Glutamatergic neuron (in vitro differentiated cells): ENCODE results near the gene CAPN1. TPM values are rescaled to one million over a fixed set of nuclear protein-coding genes. Genes with fewer than 3 reads are reported as not detected.

ENCODE experiments used
- DNase-seq: peaks from one replicate; pipeline ENCODE4 v3.0.0; 2022
- H3K27ac Mint-ChIP-seq: one replicate; pipeline ENCODE4 v1.8.0; 2020; ENCODE audit warnings: mild to moderate bottlenecking, mixed read lengths, inconsistent platforms; ENCODE audit not compliant: unreplicated experiment
- H3K27me3 Mint-ChIP-seq: one replicate; pipeline ENCODE4 v1.8.0; 2020; ENCODE audit warnings: mild to moderate bottlenecking, moderate library complexity, mixed read lengths, inconsistent platforms; ENCODE audit not compliant: unreplicated experiment
- H3K36me3 Mint-ChIP-seq: one replicate; pipeline ENCODE4 v1.8.0; 2020; ENCODE audit warnings: mild to moderate bottlenecking, mixed read lengths, inconsistent platforms; ENCODE audit not compliant: unreplicated experiment
- H3K4me1 Mint-ChIP-seq: one replicate; pipeline ENCODE4 v1.8.0; 2020; ENCODE audit warnings: mild to moderate bottlenecking, low read depth, mixed read lengths, inconsistent platforms; ENCODE audit not compliant: unreplicated experiment
- H3K4me3 Mint-ChIP-seq: one replicate; pipeline ENCODE4 v1.8.0; 2020; ENCODE audit warnings: mild to moderate bottlenecking, mixed read lengths, inconsistent platforms; ENCODE audit not compliant: unreplicated experiment
- H3K9me3 Mint-ChIP-seq: one replicate; pipeline ENCODE4 v1.8.0; 2020; ENCODE audit warnings: mild to moderate bottlenecking, moderate library complexity, mixed read lengths, inconsistent platforms; ENCODE audit not compliant: unreplicated experiment
- total RNA-seq: library from RNA; stranded (reverse); fragmentation: NEBNext Ultra II Directional; extraction: Animal tissue kit (Norgen Biotek cat#: 25700); gene quantifications from one replicate; pipeline ENCODE4 v1.2.1, GENCODE V29; 2021; ENCODE audit not compliant: unreplicated experiment
- TF ChIP-seq, protein P1 (sequence below): fragments of 200-600 bp; sonication (generic); IDR thresholded peaks from one replicate; pipeline ENCODE4 v1.5.0; 2021; ENCODE audit not compliant: partially characterized antibody, unreplicated experiment

CAPN1 gene
- total RNA-seq, 1 donor from 2014 or later = 234 TPM

DNA sequence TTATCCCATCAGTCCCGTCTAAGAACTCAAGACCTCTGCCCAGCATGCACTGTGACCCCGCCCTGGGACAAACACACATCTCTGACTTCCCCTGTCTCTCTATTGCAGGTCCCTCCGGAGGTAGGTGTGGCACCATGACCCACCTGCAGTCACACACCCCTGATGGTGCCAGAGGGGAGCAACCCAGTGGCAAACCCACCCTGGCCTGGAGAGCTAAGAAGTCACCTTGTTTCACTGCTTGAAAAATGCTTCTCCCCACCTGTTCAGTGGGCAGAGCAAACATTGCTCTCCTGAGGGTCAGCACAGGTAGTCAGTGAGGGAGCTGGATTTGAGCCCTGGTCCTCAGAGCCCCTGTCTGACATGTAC is 23.9 kb downstream of the CAPN1 start:
- H3K4me1 Mint-ChIP-seq = peaks cover 2% of the 10 kb centered on the region
- no peaks in the 10 kb centered on the region for H3K36me3 Mint-ChIP-seq
- peaks cover 4% of the 10 kb centered on the region for H3K9me3 Mint-ChIP-seq
- peaks cover 3% of the 10 kb centered on the region for H3K27me3 Mint-ChIP-seq
- H3K27ac Mint-ChIP-seq = no peak overlapping the region
- no peak for DNase-seq
- H3K4me3 Mint-ChIP-seq = no peak overlapping the region
- TF ChIP-seq, protein P1, sequence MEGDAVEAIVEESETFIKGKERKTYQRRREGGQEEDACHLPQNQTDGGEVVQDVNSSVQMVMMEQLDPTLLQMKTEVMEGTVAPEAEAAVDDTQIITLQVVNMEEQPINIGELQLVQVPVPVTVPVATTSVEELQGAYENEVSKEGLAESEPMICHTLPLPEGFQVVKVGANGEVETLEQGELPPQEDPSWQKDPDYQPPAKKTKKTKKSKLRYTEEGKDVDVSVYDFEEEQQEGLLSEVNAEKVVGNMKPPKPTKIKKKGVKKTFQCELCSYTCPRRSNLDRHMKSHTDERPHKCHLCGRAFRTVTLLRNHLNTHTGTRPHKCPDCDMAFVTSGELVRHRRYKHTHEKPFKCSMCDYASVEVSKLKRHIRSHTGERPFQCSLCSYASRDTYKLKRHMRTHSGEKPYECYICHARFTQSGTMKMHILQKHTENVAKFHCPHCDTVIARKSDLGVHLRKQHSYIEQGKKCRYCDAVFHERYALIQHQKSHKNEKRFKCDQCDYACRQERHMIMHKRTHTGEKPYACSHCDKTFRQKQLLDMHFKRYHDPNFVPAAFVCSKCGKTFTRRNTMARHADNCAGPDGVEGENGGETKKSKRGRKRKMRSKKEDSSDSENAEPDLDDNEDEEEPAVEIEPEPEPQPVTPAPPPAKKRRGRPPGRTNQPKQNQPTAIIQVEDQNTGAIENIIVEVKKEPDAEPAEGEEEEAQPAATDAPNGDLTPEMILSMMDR = no peak

GRCh38 chr11:65206441-65206841 is 24.7 kb downstream of the CAPN1 start:
- Mint-ChIP-seq H3K27ac (no peak overlapping the region), H3K9me3 (peaks cover 4% of the 10 kb centered on the region), H3K27me3 (peaks cover 3% of the 10 kb centered on the region), H3K36me3 (no peaks in the 10 kb centered on the region), H3K4me1 (peaks cover 2% of the 10 kb centered on the region), H3K4me3 (no peak overlapping the region)
- no peak for DNase-seq
- TF ChIP-seq, protein P1 = no peak

DNA sequence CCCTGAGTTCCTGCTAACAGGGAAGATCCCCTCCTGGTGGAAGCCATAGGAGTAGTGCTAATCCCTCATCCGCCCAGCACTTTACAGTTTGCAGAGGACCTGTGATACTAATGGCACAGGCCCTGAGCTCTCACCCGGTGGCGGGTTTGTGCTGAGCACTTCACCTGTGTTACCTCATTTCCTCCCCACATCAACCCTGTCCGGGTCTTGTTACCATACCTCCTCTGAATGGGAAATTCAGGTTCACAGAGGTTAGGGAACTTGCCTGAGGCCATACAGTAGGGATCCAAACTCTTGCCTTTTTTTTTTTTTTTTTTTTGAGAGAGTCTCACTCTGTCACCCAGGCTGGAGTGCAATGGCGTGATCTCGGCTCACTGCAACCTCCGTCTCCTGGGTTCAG is 25.2 kb downstream of the CAPN1 start:
- peaks cover 4% of the 10 kb centered on the region for H3K9me3 Mint-ChIP-seq
- no peak overlapping the region for H3K4me3 Mint-ChIP-seq
- no peak overlapping the region for H3K27ac Mint-ChIP-seq
- H3K4me1 Mint-ChIP-seq = peaks cover 2% of the 10 kb centered on the region
- TF ChIP-seq, protein P1 = no peak
- H3K27me3 Mint-ChIP-seq = peaks cover 3% of the 10 kb centered on the region
- H3K36me3 Mint-ChIP-seq = no peaks in the 10 kb centered on the region
- DNase-seq = no peak

GRCh38 chr11:65207918-65208784 is 26.4 kb downstream of the CAPN1 start:
- H3K27ac Mint-ChIP-seq = no peak overlapping the region
- TF ChIP-seq, protein P1 = no peak
- no peaks in the 10 kb centered on the region for H3K36me3 Mint-ChIP-seq
- DNase-seq = no peak
- H3K27me3 Mint-ChIP-seq = peaks cover 7% of the 10 kb centered on the region
- H3K9me3 Mint-ChIP-seq = peaks cover 6% of the 10 kb centered on the region
- no peak overlapping the region for H3K4me3 Mint-ChIP-seq
- peaks cover 2% of the 10 kb centered on the region for H3K4me1 Mint-ChIP-seq
